Measurements from ENCODE around the gene THRAP3.

Gene THRAP3, protein sequence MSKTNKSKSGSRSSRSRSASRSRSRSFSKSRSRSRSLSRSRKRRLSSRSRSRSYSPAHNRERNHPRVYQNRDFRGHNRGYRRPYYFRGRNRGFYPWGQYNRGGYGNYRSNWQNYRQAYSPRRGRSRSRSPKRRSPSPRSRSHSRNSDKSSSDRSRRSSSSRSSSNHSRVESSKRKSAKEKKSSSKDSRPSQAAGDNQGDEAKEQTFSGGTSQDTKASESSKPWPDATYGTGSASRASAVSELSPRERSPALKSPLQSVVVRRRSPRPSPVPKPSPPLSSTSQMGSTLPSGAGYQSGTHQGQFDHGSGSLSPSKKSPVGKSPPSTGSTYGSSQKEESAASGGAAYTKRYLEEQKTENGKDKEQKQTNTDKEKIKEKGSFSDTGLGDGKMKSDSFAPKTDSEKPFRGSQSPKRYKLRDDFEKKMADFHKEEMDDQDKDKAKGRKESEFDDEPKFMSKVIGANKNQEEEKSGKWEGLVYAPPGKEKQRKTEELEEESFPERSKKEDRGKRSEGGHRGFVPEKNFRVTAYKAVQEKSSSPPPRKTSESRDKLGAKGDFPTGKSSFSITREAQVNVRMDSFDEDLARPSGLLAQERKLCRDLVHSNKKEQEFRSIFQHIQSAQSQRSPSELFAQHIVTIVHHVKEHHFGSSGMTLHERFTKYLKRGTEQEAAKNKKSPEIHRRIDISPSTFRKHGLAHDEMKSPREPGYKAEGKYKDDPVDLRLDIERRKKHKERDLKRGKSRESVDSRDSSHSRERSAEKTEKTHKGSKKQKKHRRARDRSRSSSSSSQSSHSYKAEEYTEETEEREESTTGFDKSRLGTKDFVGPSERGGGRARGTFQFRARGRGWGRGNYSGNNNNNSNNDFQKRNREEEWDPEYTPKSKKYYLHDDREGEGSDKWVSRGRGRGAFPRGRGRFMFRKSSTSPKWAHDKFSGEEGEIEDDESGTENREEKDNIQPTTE

DNA sequence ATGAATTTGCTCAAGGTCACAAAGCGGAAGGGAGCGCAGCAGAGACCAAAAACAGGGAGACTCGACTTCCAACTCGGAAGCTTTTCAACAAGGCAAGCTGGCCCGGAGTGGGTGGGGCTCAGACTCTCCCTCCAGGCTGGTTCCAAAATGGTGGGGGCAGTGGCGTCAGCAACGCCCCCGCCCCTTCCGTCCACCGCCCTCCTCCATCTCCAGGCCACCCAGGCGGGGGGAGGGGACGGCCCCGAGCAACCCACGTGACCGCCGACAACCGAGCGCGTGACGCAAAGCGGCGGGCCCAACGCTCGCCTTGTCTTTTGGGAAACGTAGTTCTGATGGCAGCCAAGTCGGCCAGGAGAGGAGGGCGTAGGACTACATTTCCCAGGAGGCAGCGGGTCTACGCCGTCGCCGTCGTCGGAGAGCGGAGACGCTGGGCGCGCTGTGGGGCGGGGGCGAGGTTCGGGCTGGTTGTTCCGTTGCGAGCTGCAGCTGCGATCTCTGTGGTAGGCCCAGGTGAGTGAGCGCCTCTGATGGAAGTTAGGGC is at the start of gene THRAP3:
THRAP3 (plus strand) TSS at position 448 of the 541 bp plus-strand sequence. CDS start 58,121 bp downstream, outside the sequence.
- TF ChIP-seq GATA3 (IDR thresholded peaks at IDR 0.05; ENCODE audit: low read depth, low read length) (no peak), GATA2 (IDR thresholded peaks at IDR 0.05; ENCODE audit: low read depth, low read length) (no peak)

GRCh38 chr1:36174713-36175112 is 49.5 kb upstream of the THRAP3 start:
- TF ChIP-seq GATA2 (IDR thresholded peaks at IDR 0.05; ENCODE audit: low read depth, low read length), result no peak
- no peak for TF ChIP-seq GATA3 (IDR thresholded peaks at IDR 0.05; ENCODE audit: low read depth, low read length)

DNA sequence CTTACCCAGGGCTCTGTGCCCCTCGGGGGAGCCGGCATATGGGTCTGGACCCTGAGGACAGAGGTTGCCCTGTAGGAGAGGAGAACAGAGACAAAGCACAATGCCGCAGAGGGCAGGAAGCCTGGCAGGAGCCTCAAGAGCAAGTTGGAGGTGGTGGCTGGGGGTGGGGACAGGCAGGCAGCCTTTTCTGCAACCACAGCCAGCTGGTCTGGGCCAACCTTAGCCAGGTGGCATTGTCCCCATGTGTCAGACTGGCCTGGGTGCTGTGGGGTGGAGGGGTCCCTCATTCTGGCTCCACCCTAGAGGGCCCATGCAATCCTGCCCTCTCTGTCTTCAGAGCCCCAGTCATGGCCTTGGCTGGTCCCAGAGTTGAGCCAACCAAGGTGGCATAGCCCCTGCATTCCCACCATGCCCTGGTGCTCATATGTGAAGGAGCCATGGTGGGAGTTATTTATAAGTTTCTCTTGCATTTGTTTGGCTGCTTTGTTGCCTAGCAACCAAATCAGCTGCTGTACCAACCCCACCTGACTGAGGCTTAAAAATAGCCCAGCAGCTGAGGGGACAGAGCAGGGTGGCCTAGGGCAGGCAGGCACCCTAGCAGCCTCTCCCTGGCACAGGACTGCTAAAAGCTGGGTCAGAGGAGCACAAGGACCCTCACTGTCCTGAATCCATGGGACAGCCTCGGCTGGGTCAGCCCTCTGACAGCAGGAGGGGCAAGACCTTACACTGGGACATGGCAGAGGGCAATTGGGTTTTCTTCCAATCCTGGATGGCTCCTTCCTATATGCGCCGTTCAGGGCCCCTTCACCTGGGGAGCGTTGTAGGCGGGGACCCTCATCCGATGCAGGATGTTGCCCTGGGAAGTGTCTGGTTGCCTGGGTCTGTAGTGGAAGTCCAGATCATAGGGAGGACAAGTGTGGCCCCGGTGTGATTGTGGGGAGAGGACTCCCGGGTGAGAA is 48.8 kb upstream of the THRAP3 start:
- TF ChIP-seq GATA2 (IDR thresholded peaks at IDR 0.05; ENCODE audit: low read depth, low read length), result no peak
- TF ChIP-seq GATA3 (IDR thresholded peaks at IDR 0.05; ENCODE audit: low read depth, low read length), result no peak

- TF ChIP-seq GATA2 (IDR thresholded peaks at IDR 0.05; ENCODE audit: low read depth, low read length) (no peak), GATA3 (IDR thresholded peaks at IDR 0.05; ENCODE audit: low read depth, low read length) (no peak)
Observed at GRCh38 chr1:36176106-36176949, 47.9 kb upstream of the THRAP3 start.

GRCh38 chr1:36177589-36178431 is 46.4 kb upstream of the THRAP3 start:
- TF ChIP-seq GATA3 (IDR thresholded peaks at IDR 0.05; ENCODE audit: low read depth, low read length) (no peak), GATA2 (IDR thresholded peaks at IDR 0.05; ENCODE audit: low read depth, low read length) (no peak)

GRCh38 chr1:36178471-36179219 is 45.6 kb upstream of the THRAP3 start:
- no peak for TF ChIP-seq GATA2 (IDR thresholded peaks at IDR 0.05; ENCODE audit: low read depth, low read length)
- TF ChIP-seq GATA3 (IDR thresholded peaks at IDR 0.05; ENCODE audit: low read depth, low read length), result no peak

GRCh38 chr1:36179220-36179600 is 45.0 kb upstream of the THRAP3 start:
- TF ChIP-seq GATA3 (IDR thresholded peaks at IDR 0.05; ENCODE audit: low read depth, low read length), result no peak
- no peak for TF ChIP-seq GATA2 (IDR thresholded peaks at IDR 0.05; ENCODE audit: low read depth, low read length)

DNA sequence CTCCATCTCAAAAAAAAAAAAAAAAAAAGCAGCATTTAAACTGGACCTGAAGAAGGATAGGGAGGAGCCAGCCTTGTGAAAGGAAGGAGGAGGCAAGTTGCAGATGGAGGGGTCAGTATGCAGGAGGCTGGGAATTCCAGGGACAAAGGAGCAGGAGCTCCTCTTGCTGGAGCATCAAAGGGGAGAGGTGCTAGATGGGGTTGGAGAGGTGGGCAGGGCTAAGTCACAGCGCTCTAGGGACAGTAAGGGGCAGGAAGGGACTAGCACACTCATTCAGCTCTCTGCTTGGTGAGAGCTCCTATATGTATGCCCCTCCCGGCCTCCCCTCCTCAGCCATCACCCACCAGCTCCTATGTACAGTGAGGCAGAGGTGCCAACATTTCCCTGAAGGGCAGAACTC is 41.5 kb upstream of the THRAP3 start:
- TF ChIP-seq GATA2 (IDR thresholded peaks at IDR 0.05; ENCODE audit: low read depth, low read length), result no peak
- no peak for TF ChIP-seq GATA3 (IDR thresholded peaks at IDR 0.05; ENCODE audit: low read depth, low read length)

DNA sequence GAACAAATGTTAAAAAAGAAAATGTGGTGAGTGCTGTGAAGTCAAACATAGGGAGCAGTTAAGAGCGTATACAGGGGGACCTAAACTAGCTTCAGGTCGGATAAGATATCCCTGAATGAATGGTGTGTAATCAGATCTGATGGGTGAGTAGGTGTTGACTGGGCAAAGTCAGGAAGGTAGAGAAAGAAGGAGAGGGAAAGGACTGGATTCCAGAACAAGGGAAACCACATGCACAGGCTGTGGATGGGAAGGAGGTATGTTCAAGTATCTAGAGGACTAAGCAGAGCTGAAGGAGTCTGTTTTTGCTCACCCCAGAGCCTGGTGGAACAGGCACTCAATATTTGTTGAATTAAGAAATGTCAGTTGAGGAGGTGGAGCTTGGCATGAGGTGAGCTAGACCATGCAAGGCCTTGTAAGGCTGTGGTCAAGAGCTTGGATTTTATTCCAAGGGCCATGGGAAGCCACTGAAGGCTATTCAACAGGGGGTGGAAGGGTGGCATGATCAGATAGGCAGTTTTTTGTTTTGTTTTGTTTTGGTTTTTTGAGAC is 40.9 kb upstream of the THRAP3 start:
- TF ChIP-seq GATA3 (IDR thresholded peaks at IDR 0.05; ENCODE audit: low read depth, low read length), result no peak
- no peak for TF ChIP-seq GATA2 (IDR thresholded peaks at IDR 0.05; ENCODE audit: low read depth, low read length)

DNA sequence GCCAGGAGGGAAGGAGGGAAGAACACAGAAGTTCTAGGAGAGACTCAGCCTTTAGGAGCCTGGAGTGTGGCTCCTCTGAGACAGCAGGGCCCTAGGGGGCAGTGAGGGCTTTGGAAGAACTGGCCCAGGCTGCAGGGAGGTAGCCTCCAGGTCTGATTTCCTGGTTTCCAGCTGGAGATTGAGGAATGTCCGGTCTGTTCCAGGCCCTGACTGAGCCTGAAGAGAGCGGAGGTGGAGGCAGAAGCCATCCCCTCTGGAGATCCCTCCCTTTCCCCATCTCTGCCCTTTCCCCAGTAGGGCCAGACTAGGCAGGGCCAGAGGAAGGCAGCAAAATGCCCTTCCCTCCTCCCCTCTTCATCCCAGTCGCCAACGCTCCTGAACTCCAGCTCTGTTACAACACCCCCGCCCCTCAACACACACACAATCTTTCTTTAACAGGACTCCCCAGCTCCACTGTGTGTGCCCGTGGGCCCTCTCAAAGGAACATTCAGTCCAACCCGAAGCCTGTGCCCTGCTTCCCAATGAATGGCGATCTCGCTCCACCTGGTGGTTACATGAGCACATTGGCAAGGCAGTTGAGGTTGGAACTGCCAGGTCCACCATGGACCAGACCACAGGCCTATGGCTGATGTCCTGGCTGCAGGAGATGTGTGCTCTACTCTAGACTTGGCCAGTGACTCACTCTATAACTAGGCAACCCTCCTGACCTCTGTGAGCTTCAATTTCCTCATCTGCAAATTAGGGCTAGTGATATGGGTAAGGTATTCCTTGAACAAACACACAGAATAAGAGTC is 36.2 kb upstream of the THRAP3 start:
- TF ChIP-seq GATA3 (IDR thresholded peaks at IDR 0.05; ENCODE audit: low read depth, low read length) (no peak), GATA2 (IDR thresholded peaks at IDR 0.05; ENCODE audit: low read depth, low read length) (no peak)

Data from SH-SY5Y (cell line).